ENCODE data around the gene FBXO10. TPM values are rescaled to one million over a fixed set of nuclear protein-coding genes. Genes with fewer than 3 reads are reported as not detected.

FBXO10 gene
- total and polyA plus RNA-seq, 5 donors from 2014 or later = 0.40 to 2.4 (median 0.93) TPM

GRCh38 chr9:37534901-37535300 lies 41.3 kb downstream of the FBXO10 start:
- ATAC-seq (ENCODE audit: low read depth in 2 of 2) = no peak
- peaks cover 0 to 15% (median 9%) of the 10 kb centered on the region in 4 donors for H3K4me1 Mint-ChIP-seq

GRCh38 chr9:37534412-37534811 lies 41.8 kb downstream of the FBXO10 start:
- no peaks in the 10 kb centered on the region for H3K36me3 ChIP-seq (ENCODE audit: control insufficient read depth, insufficient read depth, low read length)
- DNase-seq = no peak
- Mint-ChIP-seq H3K4me1 (peaks cover 0 to 19% (median 9%) of the 10 kb centered on the region in 4 donors), H3K36me3 (peaks cover 13% of the 10 kb centered on the region), H3K4me3 (no peak overlapping the region), H3K27ac (no peak overlapping the region), H3K27me3 (no peaks in the 10 kb centered on the region), H3K9me3 (no peaks in the 10 kb centered on the region)
- no peak overlapping the region for H3K27ac ChIP-seq (ENCODE audit: insufficient read depth, low read length, poor library complexity, severe bottlenecking)
- peaks cover 2% of the 10 kb centered on the region for H3K4me1 ChIP-seq (ENCODE audit: control insufficient read depth, insufficient read depth, low read length, poor library complexity, severe bottlenecking)
- no peaks in the 10 kb centered on the region for H3K9me3 ChIP-seq (ENCODE audit: control insufficient read depth in 2 of 2, low read length in 2 of 2)
- no peaks in the 10 kb centered on the region for H3K27me3 ChIP-seq (ENCODE audit: control insufficient read depth, insufficient read depth, low read length)
- ATAC-seq (ENCODE audit: low read depth in 2 of 2) = no peak
- H3K4me3 ChIP-seq (ENCODE audit: low read depth, low read length) = no peak overlapping the region

More at GRCh38 chr9:37534901-37535300, 41.3 kb downstream of the FBXO10 start:
- Mint-ChIP-seq H3K4me3 (no peak overlapping the region), H3K36me3 (peaks cover 13% of the 10 kb centered on the region), H3K27me3 (no peaks in the 10 kb centered on the region), H3K9me3 (no peaks in the 10 kb centered on the region), H3K27ac (no peak overlapping the region)
- Histone ChIP-seq H3K36me3 (ENCODE audit: control insufficient read depth, insufficient read depth, low read length) (no peaks in the 10 kb centered on the region), H3K27ac (ENCODE audit: insufficient read depth, low read length, poor library complexity, severe bottlenecking) (no peak overlapping the region), H3K27me3 (ENCODE audit: control insufficient read depth, insufficient read depth, low read length) (no peaks in the 10 kb centered on the region), H3K4me1 (ENCODE audit: control insufficient read depth, insufficient read depth, low read length, poor library complexity, severe bottlenecking) (no peaks in the 10 kb centered on the region), H3K9me3 (ENCODE audit: control insufficient read depth in 2 of 2, low read length in 2 of 2) (no peaks in the 10 kb centered on the region), H3K4me3 (ENCODE audit: low read depth, low read length) (no peak overlapping the region)
- no peak for DNase-seq

GRCh38 chr9:37531699-37532098 lies 44.5 kb downstream of the FBXO10 start:
- Mint-ChIP-seq H3K36me3 (peaks cover 9% of the 10 kb centered on the region), H3K27me3 (no peaks in the 10 kb centered on the region), H3K27ac (peak overlapping the region; percentile 49 to 95 (median 91)), H3K4me1 (peaks cover 5 to 33% (median 18%) of the 10 kb centered on the region in 4 donors), H3K4me3 (peak overlapping the region; percentile 71 to 93 (median 72)), H3K9me3 (no peaks in the 10 kb centered on the region)
- ATAC-seq (ENCODE audit: low read depth in 2 of 2) (peak; percentile 29 to 66), DNase-seq (peak; percentile 18 to 51 (median 46))
- Histone ChIP-seq H3K9me3 (ENCODE audit: control insufficient read depth in 2 of 2, low read length in 2 of 2) (no peaks in the 10 kb centered on the region), H3K27ac (ENCODE audit: insufficient read depth, low read length, poor library complexity, severe bottlenecking) (peak overlapping the region; percentile 48), H3K4me1 (ENCODE audit: control insufficient read depth, insufficient read depth, low read length, poor library complexity, severe bottlenecking) (peaks cover 12% of the 10 kb centered on the region), H3K4me3 (ENCODE audit: low read depth, low read length) (no peak overlapping the region), H3K27me3 (ENCODE audit: control insufficient read depth, insufficient read depth, low read length) (no peaks in the 10 kb centered on the region), H3K36me3 (ENCODE audit: control insufficient read depth, insufficient read depth, low read length) (no peaks in the 10 kb centered on the region)

- Mint-ChIP-seq H3K27ac (peak overlapping the region; percentile 93 to 97 (median 96)), H3K36me3 (peaks cover 15% of the 10 kb centered on the region), H3K4me1 (peaks cover 5 to 33% (median 18%) of the 10 kb centered on the region in 4 donors), H3K9me3 (peaks cover 0 to 1% (median 0%) of the 10 kb centered on the region in 7 donors), H3K4me3 (peak overlapping the region; percentile 80 to 92 (median 86)), H3K27me3 (no peaks in the 10 kb centered on the region)
- Histone ChIP-seq H3K4me3 (ENCODE audit: low read depth, low read length) (peak overlapping the region; percentile 85), H3K4me1 (ENCODE audit: control insufficient read depth, insufficient read depth, low read length, poor library complexity, severe bottlenecking) (peaks cover 12% of the 10 kb centered on the region), H3K36me3 (ENCODE audit: control insufficient read depth, insufficient read depth, low read length) (no peaks in the 10 kb centered on the region), H3K27ac (ENCODE audit: insufficient read depth, low read length, poor library complexity, severe bottlenecking) (peak overlapping the region; percentile 62), H3K27me3 (ENCODE audit: control insufficient read depth, insufficient read depth, low read length) (no peaks in the 10 kb centered on the region), H3K9me3 (ENCODE audit: control insufficient read depth in 2 of 2, low read length in 2 of 2) (no peaks in the 10 kb centered on the region)
- peak; percentile 57 to 80 (median 77) for DNase-seq
- peak; percentile 80 to 83 for ATAC-seq (ENCODE audit: low read depth in 2 of 2)
Measured at GRCh38 chr9:37528652-37529471, 47.3 kb downstream of the FBXO10 start.

- H3K27ac Mint-ChIP-seq = no peak overlapping the region
- Histone ChIP-seq H3K27ac (ENCODE audit: insufficient read depth, low read length, poor library complexity, severe bottlenecking) (no peak overlapping the region), H3K4me1 (ENCODE audit: control insufficient read depth, insufficient read depth, low read length, poor library complexity, severe bottlenecking) (peaks cover 7% of the 10 kb centered on the region), H3K9me3 (ENCODE audit: control insufficient read depth in 2 of 2, low read length in 2 of 2) (no peaks in the 10 kb centered on the region), H3K4me3 (ENCODE audit: low read depth, low read length) (no peak overlapping the region), H3K36me3 (ENCODE audit: control insufficient read depth, insufficient read depth, low read length) (no peaks in the 10 kb centered on the region), H3K27me3 (ENCODE audit: control insufficient read depth, insufficient read depth, low read length) (no peaks in the 10 kb centered on the region)
- no peak for DNase-seq
- H3K9me3 Mint-ChIP-seq = peaks cover 0 to 1% (median 0%) of the 10 kb centered on the region in 7 donors
- ATAC-seq (ENCODE audit: low read depth in 2 of 2) = no peak
- peaks cover 21% of the 10 kb centered on the region for H3K36me3 Mint-ChIP-seq
- H3K27me3 Mint-ChIP-seq = no peaks in the 10 kb centered on the region
- peaks cover 0 to 9% (median 7%) of the 10 kb centered on the region in 4 donors for H3K4me1 Mint-ChIP-seq
- H3K4me3 Mint-ChIP-seq = no peak overlapping the region
Measured at GRCh38 chr9:37523916-37524315, 52.3 kb downstream of the FBXO10 start.

- H3K4me1 Mint-ChIP-seq = no peaks in the 10 kb centered on the region
- H3K27me3 ChIP-seq (ENCODE audit: control insufficient read depth, insufficient read depth, low read length) = no peaks in the 10 kb centered on the region
- H3K36me3 ChIP-seq (ENCODE audit: control insufficient read depth, insufficient read depth, low read length) = no peaks in the 10 kb centered on the region
- peaks cover 21% of the 10 kb centered on the region for H3K36me3 Mint-ChIP-seq
- H3K27ac ChIP-seq (ENCODE audit: insufficient read depth, low read length, poor library complexity, severe bottlenecking) = no peak overlapping the region
- H3K9me3 ChIP-seq (ENCODE audit: control insufficient read depth in 2 of 2, low read length in 2 of 2) = no peaks in the 10 kb centered on the region
- no peak overlapping the region for H3K27ac Mint-ChIP-seq
- H3K4me3 Mint-ChIP-seq = no peak overlapping the region
- DNase-seq = no peak
- no peak overlapping the region for H3K4me3 ChIP-seq (ENCODE audit: low read depth, low read length)
- ATAC-seq (ENCODE audit: low read depth in 2 of 2) = no peak
- H3K9me3 Mint-ChIP-seq = peaks cover 0 to 1% (median 0%) of the 10 kb centered on the region in 7 donors
- H3K4me1 ChIP-seq (ENCODE audit: control insufficient read depth, insufficient read depth, low read length, poor library complexity, severe bottlenecking) = no peaks in the 10 kb centered on the region
- no peaks in the 10 kb centered on the region for H3K27me3 Mint-ChIP-seq
Measured at GRCh38 chr9:37522971-37523370, 53.2 kb downstream of the FBXO10 start.

GRCh38 chr9:37521111-37521510 lies 55.1 kb downstream of the FBXO10 start:
- no peaks in the 10 kb centered on the region for H3K27me3 Mint-ChIP-seq
- no peaks in the 10 kb centered on the region for H3K9me3 Mint-ChIP-seq
- no peak for DNase-seq
- H3K4me3 Mint-ChIP-seq = no peak overlapping the region
- H3K36me3 ChIP-seq (ENCODE audit: control insufficient read depth, insufficient read depth, low read length) = no peaks in the 10 kb centered on the region
- H3K4me1 Mint-ChIP-seq = no peaks in the 10 kb centered on the region
- no peaks in the 10 kb centered on the region for H3K4me1 ChIP-seq (ENCODE audit: control insufficient read depth, insufficient read depth, low read length, poor library complexity, severe bottlenecking)
- peak overlapping the region in 1 of 3 donors; percentile 82 for H3K27ac Mint-ChIP-seq
- no peaks in the 10 kb centered on the region for H3K27me3 ChIP-seq (ENCODE audit: control insufficient read depth, insufficient read depth, low read length)
- H3K4me3 ChIP-seq (ENCODE audit: low read depth, low read length) = no peak overlapping the region
- no peaks in the 10 kb centered on the region for H3K9me3 ChIP-seq (ENCODE audit: control insufficient read depth in 2 of 2, low read length in 2 of 2)
- no peak overlapping the region for H3K27ac ChIP-seq (ENCODE audit: insufficient read depth, low read length, poor library complexity, severe bottlenecking)
- peaks cover 21% of the 10 kb centered on the region for H3K36me3 Mint-ChIP-seq
- ATAC-seq (ENCODE audit: low read depth in 2 of 2) = no peak

- Mint-ChIP-seq H3K4me1 (no peaks in the 10 kb centered on the region), H3K4me3 (no peak overlapping the region), H3K27ac (peak overlapping the region in 1 of 3 donors; percentile 82), H3K27me3 (no peaks in the 10 kb centered on the region), H3K36me3 (peaks cover 21% of the 10 kb centered on the region), H3K9me3 (no peaks in the 10 kb centered on the region)
- no peak for ATAC-seq (ENCODE audit: low read depth in 2 of 2)
- no peak overlapping the region for H3K27ac ChIP-seq (ENCODE audit: insufficient read depth, low read length, poor library complexity, severe bottlenecking)
- H3K4me3 ChIP-seq (ENCODE audit: low read depth, low read length) = no peak overlapping the region
- H3K27me3 ChIP-seq (ENCODE audit: control insufficient read depth, insufficient read depth, low read length) = no peaks in the 10 kb centered on the region
- no peaks in the 10 kb centered on the region for H3K9me3 ChIP-seq (ENCODE audit: control insufficient read depth in 2 of 2, low read length in 2 of 2)
- H3K36me3 ChIP-seq (ENCODE audit: control insufficient read depth, insufficient read depth, low read length) = no peaks in the 10 kb centered on the region
- DNase-seq = no peak
- H3K4me1 ChIP-seq (ENCODE audit: control insufficient read depth, insufficient read depth, low read length, poor library complexity, severe bottlenecking) = no peaks in the 10 kb centered on the region
Measured at GRCh38 chr9:37520641-37521040, 55.5 kb downstream of the FBXO10 start.
